Loucy (cell line): ENCODE measurements around the gene GMEB2.

ENCODE experiments used
- H2AFZ ChIP-seq: fragments of 200-600 bp; sonication (generic); 2 replicates; pipeline ENCODE4 v1.6.0; 2016; ENCODE audit warnings: antibody characterized with exemption, mild to moderate bottlenecking, low read length, moderate library complexity
- H3F3A ChIP-seq: fragments of 200-600 bp; 2 replicates; pipeline ENCODE4 v1.6.0; 2016; ENCODE audit warnings: antibody characterized with exemption, low read depth, mild to moderate bottlenecking
- H3K27me3 ChIP-seq: fragments of 200-600 bp; sonication (generic); 2 replicates; pipeline ENCODE4 v1.6.1; 2014; ENCODE audit warnings: low read length, mild to moderate bottlenecking; ENCODE audit not compliant: insufficient read depth, poor library complexity, severe bottlenecking
- H3K36me3 ChIP-seq: fragments of 200-600 bp; sonication (generic); 2 replicates; pipeline ENCODE4 v1.6.1; 2016; ENCODE audit warnings: low read length; ENCODE audit not compliant: insufficient read depth
- H3K4me1 ChIP-seq: fragments of 200-600 bp; sonication (generic); 2 replicates; pipeline ENCODE4 v1.5.1; 2014; ENCODE audit warnings: low read length, mild to moderate bottlenecking; ENCODE audit not compliant: insufficient read depth, poor library complexity, severe bottlenecking
- H3K4me2 ChIP-seq: fragments of 200-600 bp; sonication (generic); 2 replicates; pipeline ENCODE4 v1.6.0; 2014; ENCODE audit warnings: antibody characterized with exemption, low read length, low read depth, mild to moderate bottlenecking; ENCODE audit not compliant: poor library complexity, severe bottlenecking
- H3K4me3 ChIP-seq: fragments of 200-600 bp; sonication (generic); 2 replicates; pipeline ENCODE4 v1.5.1; 2014; ENCODE audit warnings: low read length, mild to moderate bottlenecking, mixed read lengths; ENCODE audit not compliant: poor library complexity, severe bottlenecking
- H3K79me2 ChIP-seq: fragments of 200-600 bp; sonication (generic); 2 replicates; pipeline ENCODE4 v1.6.1; 2014; ENCODE audit warnings: low read length; ENCODE audit not compliant: insufficient read depth
- H3K9ac ChIP-seq: fragments of 200-600 bp; sonication (generic); 2 replicates; pipeline ENCODE4 v1.6.0; 2014; ENCODE audit warnings: mild to moderate bottlenecking, low read depth, low read length, moderate library complexity; ENCODE audit not compliant: poor library complexity, severe bottlenecking
- H3K9me2 ChIP-seq: fragments of 200-600 bp; sonication (generic); replicated peaks from 2 replicates; pipeline ENCODE4 v1.6.1; 2016; ENCODE audit warnings: low read depth, low read length, mixed read lengths
- H3K9me3 ChIP-seq: fragments of 200-600 bp; sonication (generic); 2 replicates; pipeline ENCODE4 v1.6.1; 2014; ENCODE audit warnings: mild to moderate bottlenecking, antibody characterized with exemption, low read length, low read depth; ENCODE audit not compliant: insufficient read depth
- H4K20me1 ChIP-seq: fragments of 200-600 bp; sonication (generic); 2 replicates; pipeline ENCODE4 v1.6.0; 2014; ENCODE audit warnings: antibody characterized with exemption, low read length, mild to moderate bottlenecking; ENCODE audit not compliant: insufficient read depth, poor library complexity, severe bottlenecking
- EZH2phosphoT487 ChIP-seq: fragments of 200-600 bp; IDR thresholded peaks from 2 replicates; pipeline ENCODE4 v1.6.1; 2018; ENCODE audit warnings: antibody characterized with exemption, mild to moderate bottlenecking, moderate library complexity, borderline replicate concordance
- TF ChIP-seq, protein P1 (sequence below): fragments of 200-600 bp; sonication (generic); conservative IDR thresholded peaks from 2 replicates; pipeline ENCODE4 v1.5.1; 2014; ENCODE audit warnings: mild to moderate bottlenecking, antibody characterized with exemption, low read length

GMEB2 gene

DNA sequence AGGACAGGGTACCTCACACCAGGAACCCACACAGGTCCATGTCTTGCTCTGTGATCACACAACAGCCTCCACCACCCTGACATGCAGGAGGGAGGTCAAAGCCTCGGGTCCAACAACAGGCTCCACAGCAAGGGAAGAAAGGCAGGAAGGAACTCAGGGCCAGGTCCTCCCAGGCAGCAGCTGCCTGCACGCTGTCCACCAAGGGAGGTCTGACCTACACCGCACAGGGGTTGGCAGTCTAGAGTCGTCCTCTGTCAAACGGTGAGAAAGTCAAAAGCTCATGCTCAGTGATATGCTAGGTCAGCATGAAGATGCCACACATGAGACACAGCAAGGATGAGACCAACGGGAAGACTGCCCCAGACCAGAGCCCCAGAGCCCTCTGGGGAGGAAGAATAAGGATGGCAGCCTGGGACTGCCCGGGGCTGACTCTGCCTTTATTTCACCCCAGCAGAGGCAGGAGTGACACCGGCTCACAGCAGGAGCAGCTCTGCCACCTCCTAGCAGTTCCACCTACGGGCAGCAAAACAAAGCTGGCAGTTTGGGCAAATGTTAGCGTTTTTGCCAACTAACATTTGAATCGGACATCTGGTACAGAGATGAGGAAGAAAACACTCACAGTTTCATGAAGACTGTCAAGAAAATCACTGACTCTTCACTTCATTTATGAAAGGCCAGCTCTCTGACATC is 8.5 kb downstream of the GMEB2 start:
- Histone ChIP-seq H3K4me2 (no peak overlapping the region), H3K9me3 (no peaks in the 10 kb centered on the region; the same call in 1 of the 2 replicates), H3F3A (no peaks in the 10 kb centered on the region), H3K79me2 (peaks cover 48% of the 10 kb centered on the region), H3K27me3 (no peaks in the 10 kb centered on the region), H3K9ac (no peak overlapping the region), H3K4me1 (peaks cover 21% of the 10 kb centered on the region), H3K4me3 (no peak overlapping the region), H2AFZ (no peak overlapping the region), H4K20me1 (peaks cover 3% of the 10 kb centered on the region), H3K36me3 (peaks cover 37% of the 10 kb centered on the region; the same call in 1 of the 2 replicates), H3K9me2 (no peaks in the 10 kb centered on the region)
- TF ChIP-seq, protein P1, sequence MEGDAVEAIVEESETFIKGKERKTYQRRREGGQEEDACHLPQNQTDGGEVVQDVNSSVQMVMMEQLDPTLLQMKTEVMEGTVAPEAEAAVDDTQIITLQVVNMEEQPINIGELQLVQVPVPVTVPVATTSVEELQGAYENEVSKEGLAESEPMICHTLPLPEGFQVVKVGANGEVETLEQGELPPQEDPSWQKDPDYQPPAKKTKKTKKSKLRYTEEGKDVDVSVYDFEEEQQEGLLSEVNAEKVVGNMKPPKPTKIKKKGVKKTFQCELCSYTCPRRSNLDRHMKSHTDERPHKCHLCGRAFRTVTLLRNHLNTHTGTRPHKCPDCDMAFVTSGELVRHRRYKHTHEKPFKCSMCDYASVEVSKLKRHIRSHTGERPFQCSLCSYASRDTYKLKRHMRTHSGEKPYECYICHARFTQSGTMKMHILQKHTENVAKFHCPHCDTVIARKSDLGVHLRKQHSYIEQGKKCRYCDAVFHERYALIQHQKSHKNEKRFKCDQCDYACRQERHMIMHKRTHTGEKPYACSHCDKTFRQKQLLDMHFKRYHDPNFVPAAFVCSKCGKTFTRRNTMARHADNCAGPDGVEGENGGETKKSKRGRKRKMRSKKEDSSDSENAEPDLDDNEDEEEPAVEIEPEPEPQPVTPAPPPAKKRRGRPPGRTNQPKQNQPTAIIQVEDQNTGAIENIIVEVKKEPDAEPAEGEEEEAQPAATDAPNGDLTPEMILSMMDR, result no peak
- TF ChIP-seq EZH2phosphoT487, result no peak

DNA sequence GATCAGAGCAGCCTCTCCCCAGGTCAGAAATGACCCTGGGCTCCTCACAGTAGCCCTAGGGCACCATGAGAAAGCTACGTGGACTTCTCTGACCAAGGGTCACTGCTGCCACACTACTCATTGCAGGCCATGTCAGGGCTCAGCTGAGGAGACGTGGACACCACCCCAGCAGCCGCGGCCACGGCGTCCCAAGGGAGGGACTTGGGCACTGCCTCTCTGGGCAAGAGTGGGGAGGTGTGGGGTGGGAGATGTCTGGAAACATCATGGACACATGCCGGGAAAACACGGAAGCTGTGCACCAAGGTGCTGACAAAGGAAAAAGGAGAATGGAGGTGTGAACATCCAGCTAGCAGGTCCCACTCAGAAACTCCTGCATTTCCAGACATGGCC is 9.0 kb downstream of the GMEB2 start:
- TF ChIP-seq, protein P1, result no peak
- no peak for TF ChIP-seq EZH2phosphoT487
- peaks cover 3% of the 10 kb centered on the region for H4K20me1 ChIP-seq
- no peaks in the 10 kb centered on the region for H3F3A ChIP-seq
- H3K36me3 ChIP-seq, result peaks cover 37% of the 10 kb centered on the region; the same call in 1 of the 2 replicates
- H3K27me3 ChIP-seq, result no peaks in the 10 kb centered on the region
- no peak overlapping the region for H3K4me3 ChIP-seq
- peaks cover 42% of the 10 kb centered on the region for H3K79me2 ChIP-seq
- H2AFZ ChIP-seq, result no peak overlapping the region
- no peak overlapping the region for H3K9ac ChIP-seq
- H3K9me2 ChIP-seq, result no peaks in the 10 kb centered on the region
- H3K9me3 ChIP-seq, result no peaks in the 10 kb centered on the region; the same call in 1 of the 2 replicates
- H3K4me2 ChIP-seq, result no peak overlapping the region
- peaks cover 16% of the 10 kb centered on the region for H3K4me1 ChIP-seq

DNA sequence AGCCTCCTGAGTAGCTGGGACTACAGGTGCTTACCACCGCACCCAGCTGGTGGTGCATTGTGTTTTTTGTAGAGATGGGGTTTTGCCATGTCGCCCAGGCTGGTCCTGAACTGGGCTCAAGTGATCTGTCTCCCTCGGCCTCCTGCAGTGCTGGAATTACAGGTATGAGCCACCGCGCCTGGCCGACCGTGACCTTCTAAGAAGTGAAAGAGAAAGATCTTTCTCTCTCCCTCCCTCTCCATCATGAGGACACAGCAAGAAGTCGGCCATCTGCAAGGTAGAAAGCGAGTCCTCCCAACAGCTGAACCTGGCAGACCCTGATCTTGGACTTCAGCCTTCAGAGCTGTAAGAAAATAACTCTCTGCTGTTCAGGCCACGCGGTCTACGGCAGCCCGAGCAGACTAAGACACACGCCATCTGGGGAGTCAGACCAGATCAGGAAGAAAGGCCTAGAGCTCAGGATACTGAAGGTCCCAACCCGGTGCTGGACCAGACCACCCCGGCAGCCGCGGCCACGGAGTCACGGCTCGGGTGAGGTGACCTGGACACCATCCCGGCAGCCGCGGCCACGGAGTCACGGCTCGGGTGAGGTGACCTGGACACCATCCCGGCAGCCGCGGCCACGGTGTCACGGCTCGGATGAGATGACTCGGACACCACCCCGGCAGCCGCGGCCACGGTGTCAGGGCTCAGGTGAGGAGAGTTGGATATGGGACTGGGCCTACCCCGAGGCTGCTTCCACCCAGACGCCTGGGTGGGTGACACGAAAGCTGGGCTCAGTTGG is 9.6 kb downstream of the GMEB2 start:
- H3K9me3 ChIP-seq, result no peaks in the 10 kb centered on the region; the same call in 1 of the 2 replicates
- H3K27me3 ChIP-seq, result no peaks in the 10 kb centered on the region
- peaks cover 37% of the 10 kb centered on the region; the same call in 1 of the 2 replicates for H3K36me3 ChIP-seq
- TF ChIP-seq EZH2phosphoT487, result no peak
- TF ChIP-seq, protein P1, result no peak
- H3K79me2 ChIP-seq, result peaks cover 36% of the 10 kb centered on the region
- peaks cover 12% of the 10 kb centered on the region for H3K4me1 ChIP-seq
- H2AFZ ChIP-seq, result no peak overlapping the region
- H4K20me1 ChIP-seq, result peaks cover 3% of the 10 kb centered on the region
- H3F3A ChIP-seq, result no peaks in the 10 kb centered on the region
- H3K9me2 ChIP-seq, result no peaks in the 10 kb centered on the region
- no peak overlapping the region for H3K4me3 ChIP-seq
- no peak overlapping the region for H3K4me2 ChIP-seq
- H3K9ac ChIP-seq, result no peak overlapping the region
